Measurements from ENCODE around the gene DNAH17.

DNA sequence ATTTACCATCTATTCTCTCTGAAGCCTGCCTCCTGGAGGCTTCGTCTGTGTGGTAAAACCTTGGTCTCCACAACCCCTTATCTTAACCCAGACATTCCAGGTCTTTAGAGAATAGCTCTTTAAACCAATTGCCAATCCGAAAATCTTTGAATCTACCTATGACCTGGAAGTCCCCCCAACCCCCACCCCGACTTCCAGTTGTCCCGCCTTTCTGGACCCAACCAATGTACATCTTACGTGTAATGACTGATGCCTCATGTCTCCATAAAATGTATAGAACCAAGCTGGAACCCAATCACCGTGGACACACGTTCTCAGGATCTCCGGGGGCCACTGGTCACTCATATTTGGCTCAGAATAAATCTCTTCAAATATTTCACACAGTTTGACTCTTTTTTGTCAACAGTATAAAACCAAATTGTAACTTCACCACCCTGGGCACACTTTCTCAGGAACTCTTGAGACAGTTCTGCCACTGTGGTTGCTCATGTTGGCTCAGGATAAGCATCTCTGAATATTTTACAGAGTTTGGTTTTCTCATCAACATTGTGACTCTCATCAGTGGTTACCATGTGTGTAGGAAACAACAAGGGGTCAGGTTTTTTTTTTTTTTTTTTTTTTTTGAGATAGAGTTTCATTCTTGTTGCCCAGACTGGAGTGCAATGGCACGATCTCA lies 18.1 kb upstream of the DNAH17 start:
- TF ChIP-seq, protein P1, sequence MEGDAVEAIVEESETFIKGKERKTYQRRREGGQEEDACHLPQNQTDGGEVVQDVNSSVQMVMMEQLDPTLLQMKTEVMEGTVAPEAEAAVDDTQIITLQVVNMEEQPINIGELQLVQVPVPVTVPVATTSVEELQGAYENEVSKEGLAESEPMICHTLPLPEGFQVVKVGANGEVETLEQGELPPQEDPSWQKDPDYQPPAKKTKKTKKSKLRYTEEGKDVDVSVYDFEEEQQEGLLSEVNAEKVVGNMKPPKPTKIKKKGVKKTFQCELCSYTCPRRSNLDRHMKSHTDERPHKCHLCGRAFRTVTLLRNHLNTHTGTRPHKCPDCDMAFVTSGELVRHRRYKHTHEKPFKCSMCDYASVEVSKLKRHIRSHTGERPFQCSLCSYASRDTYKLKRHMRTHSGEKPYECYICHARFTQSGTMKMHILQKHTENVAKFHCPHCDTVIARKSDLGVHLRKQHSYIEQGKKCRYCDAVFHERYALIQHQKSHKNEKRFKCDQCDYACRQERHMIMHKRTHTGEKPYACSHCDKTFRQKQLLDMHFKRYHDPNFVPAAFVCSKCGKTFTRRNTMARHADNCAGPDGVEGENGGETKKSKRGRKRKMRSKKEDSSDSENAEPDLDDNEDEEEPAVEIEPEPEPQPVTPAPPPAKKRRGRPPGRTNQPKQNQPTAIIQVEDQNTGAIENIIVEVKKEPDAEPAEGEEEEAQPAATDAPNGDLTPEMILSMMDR (IDR thresholded peaks at IDR 0.05), result no peak
- no peak for TF ChIP-seq POLR2A (IDR thresholded peaks at IDR 0.05)

Measured in transverse colon (tissue), 3 donors.